Stomach (tissue), 9 donors: ENCODE data around the gene TP73. TPM values are rescaled to one million over a fixed set of nuclear protein-coding genes. Genes with fewer than 3 reads are reported as not detected.

Experiments
- DNase-seq, 2 donors: peaks; one replicate each; pipeline versions ENCODE4 v3.0.0 to v3.0.0-alpha.2; 2013 to 2019
- H3K27ac ChIP-seq, 5 donors: fragments of 200-600 bp in 4 of 5; sonication (generic) in 4 of 5; one replicate each; pipeline ENCODE4 v1.5.1; 2013 to 2019; ENCODE audit warnings: mild to moderate bottlenecking in 1 of 5, moderate library complexity in 1 of 5
- H3K27me3 ChIP-seq, 3 donors: fragments of 200-600 bp; sonication (generic); one replicate each; pipeline ENCODE4 v1.5.1; 2017 to 2019; ENCODE audit warnings: mixed run types in 1 of 3
- H3K36me3 ChIP-seq, 4 donors: fragments of 200-600 bp; sonication (generic); 1 replicate in 3 of 4; 2 replicates in 1 of 4; pipeline ENCODE4 v1.5.1; 2016 to 2019
- H3K4me1 ChIP-seq, 4 donors: fragments of 200-600 bp; sonication (generic); one replicate each; pipeline ENCODE4 v1.5.1; 2016 to 2019
- H3K4me3 ChIP-seq, 4 donors: fragments of 200-600 bp; sonication (generic) in 3 of 4; one replicate each; pipeline ENCODE4 v1.5.1; 2016 to 2019; ENCODE audit warnings: mild to moderate bottlenecking in 1 of 4
- H3K9me3 ChIP-seq, 4 donors: fragments of 200-600 bp; sonication (generic); one replicate each; pipeline ENCODE4 v1.5.1; 2016 to 2019
- CTCF ChIP-seq, 7 experiments: fragments of 450-650 bp in 4 of 7; fragments of 200-600 bp in 3 of 7; sonication (generic) in 3 of 7; IDR thresholded peaks; one replicate each; pipeline ENCODE4 v1.5.1; 2016 to 2019; ENCODE audit warnings: antibody characterized with exemption in 7 of 7, control low read depth in 2 of 7, mild to moderate bottlenecking in 1 of 7
- EP300 ChIP-seq: sonication (generic); formaldehyde crosslinking; IDR thresholded peaks from one replicate; pipeline ENCODE4 v1.6.1; 2017; ENCODE audit warnings: antibody characterized with exemption
- POLR2A ChIP-seq, 4 donors: fragments of 450-650 bp; IDR thresholded peaks; one replicate each; pipeline ENCODE4 v1.6.1; 2016; ENCODE audit warnings: antibody characterized with exemption in 4 of 4, control low read depth in 2 of 4, mild to moderate bottlenecking in 1 of 4, moderate library complexity in 1 of 4
- POLR2AphosphoS5 ChIP-seq, 3 donors: sonication (generic); formaldehyde crosslinking; IDR thresholded peaks; one replicate each; pipeline ENCODE4 v1.6.1; 2016; ENCODE audit warnings: antibody characterized with exemption in 3 of 3
- WGBS, 5 donors: extraction: QIAGEN DNeasy Blood & Tissue Kit in 3 of 5; methylation state at CpG; one replicate each; pipeline versions ENCODE4 v1.1.5 to v1.1.7; 2013 to 2018; 5-methylcytosine and 5-hydroxymethylcytosine counted together
- intact Hi-C: fragments of 100-400 bp; cut with DNase I; formaldehyde crosslinking; loops from one replicate; pipeline ENCODE4 v1.15.1; 2023; ENCODE audit warnings: low total_unique reads
- polyA plus RNA-seq, 3 donors: library from polyadenylated mRNA; stranded (reverse); fragments of 200-250 nt; gene quantifications; one replicate each; pipeline ENCODE4 v1.2.3, GENCODE V29; 2013
- total RNA-seq, 5 donors: library from RNA; depleted of rRNA; stranded (reverse); fragments of >200 nt; gene quantifications; one replicate each; pipeline versions ENCODE4 v1.1.0 to v1.2.3, GENCODE V29; 2014 to 2016
- donor health status: healthy with polysubstance abuse.
- donor health status: Bipolar disorder and iron deficiency.
- donor health status: healthy.

Gene TP73
- total and polyA plus RNA-seq, 8 donors, result 0.25 to 9.8 (median 1.4) TPM; not detected in 4

GRCh38 chr1:3743421-3743820 lies 91.1 kb downstream of the TP73 start:
- no peak for DNase-seq
- no peak overlapping the region for H3K27ac ChIP-seq
- TF ChIP-seq CTCF (IDR thresholded peaks at IDR 0.05), result no peak
- no peak for TF ChIP-seq EP300
- TF ChIP-seq POLR2AphosphoS5 (IDR thresholded peaks at IDR 0.05), result no peak
- intact Hi-C loops, result no loop called here
- 72 to 85% (median 73%) methylated on average over 4 of the region's 4 CpGs for WGBS, 5 donors
- H3K4me3 ChIP-seq, result no peak overlapping the region
- H3K4me1 ChIP-seq, result peaks cover 19 to 44% (median 32%) of the 10 kb centered on the region in 4 donors
- no peaks in the 10 kb centered on the region for H3K9me3 ChIP-seq
- peaks cover 27 to 69% (median 47%) of the 10 kb centered on the region in 4 donors for H3K36me3 ChIP-seq
- H3K27me3 ChIP-seq, result no peaks in the 10 kb centered on the region

GRCh38 chr1:3743826-3744225 lies 91.5 kb downstream of the TP73 start:
- Histone ChIP-seq H3K9me3 (no peaks in the 10 kb centered on the region), H3K27ac (no peak overlapping the region), H3K36me3 (peaks cover 25 to 65% (median 43%) of the 10 kb centered on the region in 4 donors), H3K27me3 (no peaks in the 10 kb centered on the region), H3K4me3 (no peak overlapping the region), H3K4me1 (peaks cover 19 to 44% (median 32%) of the 10 kb centered on the region in 4 donors)
- 92 to 95% (median 95%) methylated on average over 12 of the region's 12 CpGs for WGBS, 5 donors
- DNase-seq, result no peak
- TF ChIP-seq POLR2AphosphoS5 (IDR thresholded peaks at IDR 0.05) (no peak), EP300 (no peak), POLR2A (IDR thresholded peaks at IDR 0.05) (no peak), CTCF (IDR thresholded peaks at IDR 0.05) (no peak)
- intact Hi-C loops, result no loop called here

DNA sequence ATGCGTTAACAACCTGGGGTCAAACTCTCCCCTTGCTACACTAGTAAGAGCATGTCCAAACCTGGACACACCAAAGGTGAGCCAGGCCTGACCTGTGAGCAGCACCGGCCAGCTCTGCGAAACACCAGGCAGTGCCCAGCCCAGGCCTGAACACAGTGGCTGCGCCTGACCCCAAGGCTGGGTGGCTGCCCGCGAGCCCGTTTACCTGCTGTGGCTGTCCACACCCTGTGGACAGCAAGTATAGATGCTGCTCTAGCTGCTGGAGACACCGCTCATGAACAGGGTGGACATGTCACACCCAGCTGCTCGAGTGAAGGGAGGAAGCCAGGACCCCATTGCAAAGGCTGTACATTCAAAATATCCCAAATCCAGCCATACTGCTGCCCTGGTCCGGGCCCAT lies 92.3 kb downstream of the TP73 start:
- WGBS, 5 donors, result 92 to 93% (median 93%) methylated on average over 6 to 10 of the region's 10 CpGs
- DNase-seq, result no peak

DNA sequence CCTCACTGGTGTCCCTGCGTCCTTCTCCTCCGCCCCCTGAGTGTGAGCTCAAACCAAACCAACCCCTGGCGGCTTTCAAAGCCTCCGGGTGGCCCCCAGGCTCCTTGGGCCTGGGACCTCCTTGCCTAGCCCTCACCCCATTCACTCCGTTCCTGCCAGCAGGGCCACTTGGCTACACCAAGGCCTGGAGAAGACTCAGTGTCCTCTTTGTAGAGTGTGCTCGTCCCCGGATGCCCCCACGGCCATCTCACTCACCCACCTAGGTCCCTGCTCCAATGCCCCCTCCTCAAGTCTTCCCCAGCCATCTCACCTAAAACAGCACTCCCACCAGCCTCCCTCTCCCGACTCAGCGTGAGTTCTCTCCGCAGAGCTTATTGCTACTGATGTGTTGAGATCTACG lies 92.8 kb downstream of the TP73 start:
- Histone ChIP-seq H3K27ac (no peak overlapping the region), H3K36me3 (peaks cover 19 to 52% (median 31%) of the 10 kb centered on the region in 4 donors), H3K27me3 (no peaks in the 10 kb centered on the region), H3K4me1 (peaks cover 19 to 44% (median 32%) of the 10 kb centered on the region in 4 donors), H3K9me3 (no peaks in the 10 kb centered on the region), H3K4me3 (no peak overlapping the region)
- DNase-seq, result no peak
- 92 to 99% (median 94%) methylated on average over 12 of the region's 12 CpGs for WGBS, 5 donors
- TF ChIP-seq POLR2A (IDR thresholded peaks at IDR 0.05) (no peak), EP300 (no peak), CTCF (IDR thresholded peaks at IDR 0.05) (no peak), POLR2AphosphoS5 (IDR thresholded peaks at IDR 0.05) (no peak)
- intact Hi-C loops, result no loop called here

More for the DNA sequence above, 92.3 kb downstream of the TP73 start:
- H3K9me3 ChIP-seq, result no peaks in the 10 kb centered on the region
- intact Hi-C loops, result no loop called here
- no peaks in the 10 kb centered on the region for H3K27me3 ChIP-seq
- H3K27ac ChIP-seq, result no peak overlapping the region
- H3K4me1 ChIP-seq, result peaks cover 19 to 44% (median 32%) of the 10 kb centered on the region in 4 donors
- no peak for TF ChIP-seq POLR2AphosphoS5 (IDR thresholded peaks at IDR 0.05)
- no peak for TF ChIP-seq CTCF (IDR thresholded peaks at IDR 0.05)
- no peak for TF ChIP-seq POLR2A (IDR thresholded peaks at IDR 0.05)
- no peak for TF ChIP-seq EP300
- H3K4me3 ChIP-seq, result no peak overlapping the region
- peaks cover 22 to 57% (median 35%) of the 10 kb centered on the region in 4 donors for H3K36me3 ChIP-seq
